ENCODE results near the gene ARFIP2. TPM values are rescaled to one million over a fixed set of nuclear protein-coding genes. Genes with fewer than 3 reads are reported as not detected.

Gene ARFIP2
- polyA plus RNA-seq, 1 donor (not counting 4 experiments of a cell fraction or from before 2014, with no cell fraction given), result 66.3 TPM

DNA sequence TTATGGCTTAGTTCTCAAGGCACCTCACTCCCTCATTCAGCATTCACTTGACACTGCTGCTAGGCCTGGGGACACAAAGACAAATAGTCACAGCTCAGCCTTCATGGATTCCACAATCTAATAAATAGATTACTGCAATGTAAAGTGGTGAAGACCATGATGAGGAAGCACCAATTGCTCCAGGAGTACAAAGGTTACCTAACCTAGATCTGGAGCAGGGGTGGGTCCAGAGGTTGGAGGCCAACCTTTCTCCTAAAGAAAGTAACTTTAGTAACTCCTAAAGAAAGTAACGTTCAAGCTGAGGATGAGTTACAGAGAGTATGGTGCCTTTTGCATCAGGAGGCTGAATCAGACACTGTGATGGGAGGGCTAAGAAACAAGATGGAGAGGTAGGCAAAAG is 11.5 kb downstream of the ARFIP2 start:
- dilution Hi-C loops (cut with MboI; ENCODE audit: extremely low pct_ligation_motif_present, low sequenced_read_pairs), result no loop called here

DNA sequence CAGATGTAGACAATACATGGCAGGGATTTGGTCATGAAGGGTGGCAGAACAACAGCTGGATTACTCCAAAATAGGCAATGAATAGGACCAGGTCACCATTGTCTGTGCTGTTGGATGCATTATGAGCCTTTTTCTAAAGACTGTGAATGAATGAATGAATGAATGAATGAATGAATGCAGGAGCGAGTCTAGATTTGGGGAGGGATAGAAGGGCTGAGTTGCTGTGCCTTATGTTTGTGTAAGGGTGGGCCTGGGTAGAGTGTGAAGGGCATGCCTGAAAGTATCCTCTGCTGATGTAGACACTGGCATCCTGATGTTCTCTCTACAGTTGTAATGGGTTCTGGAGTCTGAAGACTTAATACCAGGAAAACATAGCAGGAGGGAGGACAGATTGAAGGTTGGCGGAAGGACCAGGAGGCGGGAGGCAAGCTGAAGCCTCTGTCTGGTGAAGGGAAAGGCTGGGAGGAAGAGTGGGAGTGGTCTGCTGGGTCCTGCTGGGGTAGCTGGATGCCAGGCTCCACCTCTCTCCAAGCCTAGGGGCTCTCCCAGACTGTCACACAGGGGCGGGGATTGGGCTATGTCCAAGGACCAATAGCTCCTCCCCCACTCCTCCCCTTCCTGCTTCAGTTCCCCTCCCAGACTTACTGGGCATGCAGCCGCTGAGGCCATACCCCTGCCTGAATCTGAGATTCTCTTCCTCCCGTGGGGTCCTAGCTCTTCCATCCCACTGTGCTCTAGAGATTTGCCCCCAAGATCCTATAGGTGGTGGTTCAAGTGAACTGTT is 12.2 kb downstream of the ARFIP2 start:
- FAIRE-seq, result peak; percentile 73
- H3K9me3 ChIP-seq (ENCODE audit: control insufficient read depth, low read depth, low read length), result no peaks in the 10 kb centered on the region
- DNase-seq (ENCODE audit: low read depth, low spot score), result peak; percentile 25
- H3K4me1 ChIP-seq (ENCODE audit: control insufficient read depth, extremely low read depth, insufficient read depth, low read length), result peaks cover 13% of the 10 kb centered on the region
- H3K4me2 ChIP-seq (ENCODE audit: control insufficient read depth, extremely low read depth, insufficient read depth, low read depth, low read length), result peak overlapping the region; percentile 54
- peak overlapping the region; percentile 77 for H2AFZ ChIP-seq (ENCODE audit: control insufficient read depth, low read length)
- H3K36me3 ChIP-seq (ENCODE audit: control insufficient read depth in 2 of 2, extremely low read depth in 1 of 2, insufficient read depth in 2 of 2, low read length in 2 of 2), result peaks cover 0 to 4% of the 10 kb centered on the region in 2 experiments
- H3K9me1 ChIP-seq (ENCODE audit: control insufficient read depth, extremely low read depth, insufficient read depth, low read length), result no peaks in the 10 kb centered on the region
- H3K9ac ChIP-seq (ENCODE audit: control insufficient read depth, extremely low read depth, insufficient read depth, low read length), result no peak overlapping the region
- H3K4me3 ChIP-seq (ENCODE audit: control insufficient read depth in 2 of 3, extremely low read depth in 1 of 3, insufficient read depth in 2 of 3, low read depth in 1 of 3, low read length in 3 of 3), result no peak overlapping the region
- no peaks in the 10 kb centered on the region for H3K27me3 ChIP-seq (ENCODE audit: control insufficient read depth, extremely low read depth, insufficient read depth, low read length)
- no peak for TF ChIP-seq EZH2 (IDR thresholded peaks at IDR 0.05; ENCODE audit: low read length)
- TF ChIP-seq, protein P1, sequence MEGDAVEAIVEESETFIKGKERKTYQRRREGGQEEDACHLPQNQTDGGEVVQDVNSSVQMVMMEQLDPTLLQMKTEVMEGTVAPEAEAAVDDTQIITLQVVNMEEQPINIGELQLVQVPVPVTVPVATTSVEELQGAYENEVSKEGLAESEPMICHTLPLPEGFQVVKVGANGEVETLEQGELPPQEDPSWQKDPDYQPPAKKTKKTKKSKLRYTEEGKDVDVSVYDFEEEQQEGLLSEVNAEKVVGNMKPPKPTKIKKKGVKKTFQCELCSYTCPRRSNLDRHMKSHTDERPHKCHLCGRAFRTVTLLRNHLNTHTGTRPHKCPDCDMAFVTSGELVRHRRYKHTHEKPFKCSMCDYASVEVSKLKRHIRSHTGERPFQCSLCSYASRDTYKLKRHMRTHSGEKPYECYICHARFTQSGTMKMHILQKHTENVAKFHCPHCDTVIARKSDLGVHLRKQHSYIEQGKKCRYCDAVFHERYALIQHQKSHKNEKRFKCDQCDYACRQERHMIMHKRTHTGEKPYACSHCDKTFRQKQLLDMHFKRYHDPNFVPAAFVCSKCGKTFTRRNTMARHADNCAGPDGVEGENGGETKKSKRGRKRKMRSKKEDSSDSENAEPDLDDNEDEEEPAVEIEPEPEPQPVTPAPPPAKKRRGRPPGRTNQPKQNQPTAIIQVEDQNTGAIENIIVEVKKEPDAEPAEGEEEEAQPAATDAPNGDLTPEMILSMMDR (optimal IDR thresholded peaks at IDR 0.05 in 1 of 3, IDR thresholded peaks at IDR 0.05 in 1 of 3, conservative IDR thresholded peaks at IDR 0.05 in 1 of 3; ENCODE audit: extremely low read depth in 1 of 3, insufficient read depth in 2 of 3, low read length in 3 of 3), result no peak
- H3K27ac ChIP-seq (ENCODE audit: control insufficient read depth, insufficient read depth, low read length), result no peak overlapping the region
- dilution Hi-C loops (cut with MboI; ENCODE audit: extremely low pct_ligation_motif_present, low sequenced_read_pairs), result no loop called here
- H4K20me1 ChIP-seq (ENCODE audit: control insufficient read depth, extremely low read depth, insufficient read depth, low read length), result no peaks in the 10 kb centered on the region
- H3K79me2 ChIP-seq (ENCODE audit: control insufficient read depth, insufficient read depth, low read length), result peaks cover 6% of the 10 kb centered on the region

More for the DNA sequence above, 11.5 kb downstream of the ARFIP2 start:
- Histone ChIP-seq H3K9me3 (ENCODE audit: control insufficient read depth, low read depth, low read length) (no peaks in the 10 kb centered on the region), H3K27ac (ENCODE audit: control insufficient read depth, insufficient read depth, low read length) (no peak overlapping the region), H3K4me3 (ENCODE audit: control insufficient read depth in 2 of 3, extremely low read depth in 1 of 3, insufficient read depth in 2 of 3, low read depth in 1 of 3, low read length in 3 of 3) (no peak overlapping the region), H2AFZ (ENCODE audit: control insufficient read depth, low read length) (peak overlapping the region; percentile 77), H3K27me3 (ENCODE audit: control insufficient read depth, extremely low read depth, insufficient read depth, low read length) (no peaks in the 10 kb centered on the region), H3K4me2 (ENCODE audit: control insufficient read depth, extremely low read depth, insufficient read depth, low read depth, low read length) (peak overlapping the region; percentile 54), H3K9ac (ENCODE audit: control insufficient read depth, extremely low read depth, insufficient read depth, low read length) (no peak overlapping the region), H3K9me1 (ENCODE audit: control insufficient read depth, extremely low read depth, insufficient read depth, low read length) (no peaks in the 10 kb centered on the region), H3K36me3 (ENCODE audit: control insufficient read depth in 2 of 2, extremely low read depth in 1 of 2, insufficient read depth in 2 of 2, low read length in 2 of 2) (peaks cover 0 to 4% of the 10 kb centered on the region in 2 experiments), H3K4me1 (ENCODE audit: control insufficient read depth, extremely low read depth, insufficient read depth, low read length) (peaks cover 17% of the 10 kb centered on the region), H4K20me1 (ENCODE audit: control insufficient read depth, extremely low read depth, insufficient read depth, low read length) (no peaks in the 10 kb centered on the region), H3K79me2 (ENCODE audit: control insufficient read depth, insufficient read depth, low read length) (peaks cover 6% of the 10 kb centered on the region)
- FAIRE-seq (no peak), DNase-seq (ENCODE audit: low read depth, low spot score) (no peak)
- no peak for TF ChIP-seq EZH2 (IDR thresholded peaks at IDR 0.05; ENCODE audit: low read length)
- TF ChIP-seq, protein P1 (optimal IDR thresholded peaks at IDR 0.05 in 1 of 3, IDR thresholded peaks at IDR 0.05 in 1 of 3, conservative IDR thresholded peaks at IDR 0.05 in 1 of 3; ENCODE audit: extremely low read depth in 1 of 3, insufficient read depth in 2 of 3, low read length in 3 of 3), result no peak

Measured in keratinocyte (primary cell).